ENCODE measurements around the gene GPR15LG.

The GPR15LG gene

DNA sequence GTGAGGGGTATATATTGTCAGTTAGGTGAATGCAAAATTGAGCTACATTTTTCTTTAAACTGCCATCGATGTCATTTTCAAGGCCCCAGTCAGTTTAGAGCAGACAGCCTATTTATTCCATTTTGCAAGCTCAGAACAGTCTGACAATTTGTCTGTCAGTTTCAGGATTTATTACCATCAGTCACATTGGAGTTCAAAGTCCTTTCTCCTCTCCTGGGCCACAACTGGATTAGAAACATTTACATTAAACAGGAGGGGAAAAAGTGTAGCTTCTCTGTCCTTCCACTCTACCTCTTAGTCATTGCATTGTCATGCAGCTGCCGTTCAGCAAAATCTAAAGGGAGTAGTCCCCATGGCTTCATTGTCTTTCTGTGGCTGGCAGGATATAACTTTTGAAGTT lies 37.8 kb upstream of the GPR15LG start:
- no peak for TF ChIP-seq ZFP30 (CRISPR knock-in tag; IDR thresholded peaks at IDR 0.05)
- TF ChIP-seq CSDC2 (CRISPR knock-in tag; IDR thresholded peaks at IDR 0.05): no peak
- TF ChIP-seq GLIS3 (CRISPR knock-in tag; IDR thresholded peaks at IDR 0.05): no peak
- TF ChIP-seq SNAI2 (CRISPR knock-in tag; IDR thresholded peaks at IDR 0.05): no peak
- no peak for TF ChIP-seq ESRRG (CRISPR knock-in tag; IDR thresholded peaks at IDR 0.05)
- TF ChIP-seq ZNF8 (CRISPR knock-in tag; IDR thresholded peaks at IDR 0.05): no peak
- TF ChIP-seq ZFP3 (CRISPR knock-in tag; IDR thresholded peaks at IDR 0.05): no peak
- TF ChIP-seq ZNF70 (CRISPR knock-in tag; IDR thresholded peaks at IDR 0.05): no peak
- TF ChIP-seq RARB (CRISPR knock-in tag; IDR thresholded peaks at IDR 0.05): no peak
- TF ChIP-seq CSRNP3 (CRISPR knock-in tag; IDR thresholded peaks at IDR 0.05): no peak
- no peak for TF ChIP-seq ISL1 (CRISPR knock-in tag; IDR thresholded peaks at IDR 0.05)
- no peak for TF ChIP-seq CREB5 (CRISPR knock-in tag; IDR thresholded peaks at IDR 0.05; ENCODE audit: low read depth)
- TF ChIP-seq TCF4 (CRISPR knock-in tag; IDR thresholded peaks at IDR 0.05; ENCODE audit: borderline replicate concordance): no peak
- TF ChIP-seq PPARA (CRISPR knock-in tag; IDR thresholded peaks at IDR 0.05; ENCODE audit: borderline replicate concordance): no peak
- TF ChIP-seq ARNTL (CRISPR knock-in tag; IDR thresholded peaks at IDR 0.05; ENCODE audit: borderline replicate concordance, low read depth): no peak
- no peak for ATAC-seq

DNA sequence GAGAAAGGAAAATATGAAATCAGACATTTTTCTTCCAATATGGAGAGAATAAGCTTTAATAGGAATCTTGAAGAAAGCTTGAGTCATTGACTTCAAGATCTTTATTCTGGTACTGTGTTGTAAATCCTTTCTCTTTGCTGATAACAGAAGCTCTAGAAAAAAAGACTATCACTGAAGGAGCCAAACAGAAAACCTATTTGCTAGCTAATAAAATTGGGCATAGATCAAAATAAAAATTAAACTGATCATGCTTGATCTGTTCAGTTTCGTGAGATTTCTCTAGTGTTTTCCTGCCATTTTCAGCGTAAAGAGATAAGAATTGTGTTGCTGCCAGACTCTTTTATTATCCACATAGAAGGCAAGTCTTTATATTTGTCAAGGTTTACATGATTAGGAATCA lies 35.8 kb upstream of the GPR15LG start:
- ATAC-seq: no peak
- TF ChIP-seq ESRRG (CRISPR knock-in tag; IDR thresholded peaks at IDR 0.05): no peak
- TF ChIP-seq BACH2 (CRISPR knock-in tag; IDR thresholded peaks at IDR 0.05; ENCODE audit: borderline replicate concordance): no peak
- TF ChIP-seq ZFP3 (CRISPR knock-in tag; IDR thresholded peaks at IDR 0.05): no peak
- TF ChIP-seq PPARA (CRISPR knock-in tag; IDR thresholded peaks at IDR 0.05; ENCODE audit: borderline replicate concordance): no peak
- no peak for TF ChIP-seq GLIS3 (CRISPR knock-in tag; IDR thresholded peaks at IDR 0.05)
- TF ChIP-seq ZNF565 (CRISPR knock-in tag; conservative IDR thresholded peaks at IDR 0.05; ENCODE audit: low read depth): no peak
- no peak for TF ChIP-seq SNAI2 (CRISPR knock-in tag; IDR thresholded peaks at IDR 0.05)
- TF ChIP-seq ARNTL (CRISPR knock-in tag; IDR thresholded peaks at IDR 0.05; ENCODE audit: borderline replicate concordance, low read depth): no peak
- TF ChIP-seq, protein P1, sequence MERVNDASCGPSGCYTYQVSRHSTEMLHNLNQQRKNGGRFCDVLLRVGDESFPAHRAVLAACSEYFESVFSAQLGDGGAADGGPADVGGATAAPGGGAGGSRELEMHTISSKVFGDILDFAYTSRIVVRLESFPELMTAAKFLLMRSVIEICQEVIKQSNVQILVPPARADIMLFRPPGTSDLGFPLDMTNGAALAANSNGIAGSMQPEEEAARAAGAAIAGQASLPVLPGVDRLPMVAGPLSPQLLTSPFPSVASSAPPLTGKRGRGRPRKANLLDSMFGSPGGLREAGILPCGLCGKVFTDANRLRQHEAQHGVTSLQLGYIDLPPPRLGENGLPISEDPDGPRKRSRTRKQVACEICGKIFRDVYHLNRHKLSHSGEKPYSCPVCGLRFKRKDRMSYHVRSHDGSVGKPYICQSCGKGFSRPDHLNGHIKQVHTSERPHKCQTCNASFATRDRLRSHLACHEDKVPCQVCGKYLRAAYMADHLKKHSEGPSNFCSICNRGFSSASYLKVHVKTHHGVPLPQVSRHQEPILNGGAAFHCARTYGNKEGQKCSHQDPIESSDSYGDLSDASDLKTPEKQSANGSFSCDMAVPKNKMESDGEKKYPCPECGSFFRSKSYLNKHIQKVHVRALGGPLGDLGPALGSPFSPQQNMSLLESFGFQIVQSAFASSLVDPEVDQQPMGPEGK (CRISPR knock-in tag; IDR thresholded peaks at IDR 0.05; ENCODE audit: borderline replicate concordance): no peak
- no peak for TF ChIP-seq POU6F1 (CRISPR knock-in tag; IDR thresholded peaks at IDR 0.05; ENCODE audit: borderline replicate concordance, low read depth)
- no peak for TF ChIP-seq ISL1 (CRISPR knock-in tag; IDR thresholded peaks at IDR 0.05)
- TF ChIP-seq TOX (CRISPR knock-in tag; IDR thresholded peaks at IDR 0.05; ENCODE audit: borderline replicate concordance): no peak
- no peak for TF ChIP-seq OSR1 (CRISPR knock-in tag; IDR thresholded peaks at IDR 0.05)
- TF ChIP-seq CSRNP3 (CRISPR knock-in tag; IDR thresholded peaks at IDR 0.05): no peak
- no peak for TF ChIP-seq TCF4 (CRISPR knock-in tag; IDR thresholded peaks at IDR 0.05; ENCODE audit: borderline replicate concordance)
- TF ChIP-seq CSDC2 (CRISPR knock-in tag; IDR thresholded peaks at IDR 0.05): no peak
- TF ChIP-seq TSHZ2 (CRISPR knock-in tag; IDR thresholded peaks at IDR 0.05): no peak
- no peak for TF ChIP-seq RARB (CRISPR knock-in tag; IDR thresholded peaks at IDR 0.05)

All from SK-N-SH treated with all-trans-retinoic acid at 6 μM for 48 hours (cell line).